ENCODE measurements around the gene AKAP13.

AKAP13 gene

DNA sequence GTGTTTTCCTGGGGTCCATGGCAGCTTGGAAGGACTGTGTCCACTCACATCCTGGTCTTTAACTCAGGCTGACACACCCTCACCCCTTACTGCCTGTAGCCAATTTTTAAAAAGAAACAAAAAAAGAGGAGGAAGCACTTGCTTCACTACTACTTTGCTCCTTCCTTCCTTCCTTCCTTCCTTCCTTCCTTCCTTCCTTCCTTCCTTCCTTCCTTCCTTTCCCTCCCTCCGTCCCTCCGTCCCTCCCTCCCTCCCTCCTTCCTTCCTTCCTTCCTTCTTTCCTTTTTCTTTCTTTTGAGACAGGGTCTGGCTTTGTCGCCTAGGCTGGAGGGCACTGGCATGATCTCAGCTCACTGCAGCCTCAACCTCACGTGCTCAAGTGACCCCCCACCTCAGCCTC, 25.5 kb upstream of the AKAP13 start:
- no peak overlapping the region for H3K4me3 ChIP-seq (ENCODE audit: low read length)
- no peaks in the 10 kb centered on the region for H3K36me3 ChIP-seq (ENCODE audit: insufficient read depth, low read length)
- H3K27me3 ChIP-seq (ENCODE audit: insufficient read depth, low read length) = no peaks in the 10 kb centered on the region
- H3K4me1 ChIP-seq (ENCODE audit: insufficient read depth, low read length) = no peaks in the 10 kb centered on the region
- H2AFZ ChIP-seq (ENCODE audit: low read depth, low read length) = no peak overlapping the region
- no peaks in the 10 kb centered on the region for H3K9me3 ChIP-seq (ENCODE audit: low read length)

DNA sequence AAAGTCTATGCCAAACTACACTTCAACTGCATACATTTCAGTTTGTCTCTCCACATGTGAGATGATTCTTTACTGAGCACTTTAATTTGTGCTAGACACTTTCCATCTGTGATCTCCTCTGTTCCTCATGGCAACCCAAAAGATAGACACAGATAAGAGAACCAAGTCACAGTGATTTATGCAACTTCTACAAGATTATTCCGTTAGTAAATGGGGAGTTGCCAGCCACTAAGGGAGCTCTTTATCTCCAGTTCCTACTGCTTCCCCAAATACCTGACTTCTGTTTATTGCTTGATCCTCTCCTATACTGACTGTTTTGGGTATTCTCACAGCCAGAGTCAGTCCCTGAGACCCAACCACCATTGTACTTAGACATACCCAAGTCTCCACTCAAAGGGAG, 24.1 kb upstream of the AKAP13 start:
- no peak overlapping the region for H2AFZ ChIP-seq (ENCODE audit: low read depth, low read length)
- H3K4me1 ChIP-seq (ENCODE audit: insufficient read depth, low read length) = no peaks in the 10 kb centered on the region
- H3K36me3 ChIP-seq (ENCODE audit: insufficient read depth, low read length) = no peaks in the 10 kb centered on the region
- H3K9me3 ChIP-seq (ENCODE audit: low read length) = no peaks in the 10 kb centered on the region
- no peak overlapping the region for H3K4me3 ChIP-seq (ENCODE audit: low read length)
- no peaks in the 10 kb centered on the region for H3K27me3 ChIP-seq (ENCODE audit: insufficient read depth, low read length)

DNA sequence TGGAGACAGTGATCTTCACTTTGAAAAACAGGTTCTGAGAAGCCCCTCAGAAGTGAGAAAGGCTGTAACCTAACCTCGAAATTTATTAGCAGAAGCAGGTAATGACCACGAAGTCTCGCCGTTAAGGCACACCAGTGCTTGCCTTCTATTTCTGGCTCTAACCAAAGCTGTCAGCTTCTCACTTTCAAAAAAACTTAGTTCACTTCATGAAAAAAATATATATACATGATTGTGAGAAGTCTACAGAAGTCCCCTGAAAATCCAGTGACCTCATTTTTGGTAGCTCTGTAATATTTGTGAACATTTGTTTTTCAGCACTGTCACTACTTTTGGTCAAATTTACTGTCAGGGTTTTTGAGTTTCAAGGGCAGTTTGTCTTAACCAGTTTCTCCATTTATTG, 19.1 kb upstream of the AKAP13 start:
- Histone ChIP-seq H3K36me3 (ENCODE audit: insufficient read depth, low read length) (no peaks in the 10 kb centered on the region), H2AFZ (ENCODE audit: low read depth, low read length) (no peak overlapping the region), H3K9me3 (ENCODE audit: low read length) (no peaks in the 10 kb centered on the region), H3K27me3 (ENCODE audit: insufficient read depth, low read length) (no peaks in the 10 kb centered on the region), H3K4me3 (ENCODE audit: low read length) (no peak overlapping the region), H3K4me1 (ENCODE audit: insufficient read depth, low read length) (no peaks in the 10 kb centered on the region)

DNA sequence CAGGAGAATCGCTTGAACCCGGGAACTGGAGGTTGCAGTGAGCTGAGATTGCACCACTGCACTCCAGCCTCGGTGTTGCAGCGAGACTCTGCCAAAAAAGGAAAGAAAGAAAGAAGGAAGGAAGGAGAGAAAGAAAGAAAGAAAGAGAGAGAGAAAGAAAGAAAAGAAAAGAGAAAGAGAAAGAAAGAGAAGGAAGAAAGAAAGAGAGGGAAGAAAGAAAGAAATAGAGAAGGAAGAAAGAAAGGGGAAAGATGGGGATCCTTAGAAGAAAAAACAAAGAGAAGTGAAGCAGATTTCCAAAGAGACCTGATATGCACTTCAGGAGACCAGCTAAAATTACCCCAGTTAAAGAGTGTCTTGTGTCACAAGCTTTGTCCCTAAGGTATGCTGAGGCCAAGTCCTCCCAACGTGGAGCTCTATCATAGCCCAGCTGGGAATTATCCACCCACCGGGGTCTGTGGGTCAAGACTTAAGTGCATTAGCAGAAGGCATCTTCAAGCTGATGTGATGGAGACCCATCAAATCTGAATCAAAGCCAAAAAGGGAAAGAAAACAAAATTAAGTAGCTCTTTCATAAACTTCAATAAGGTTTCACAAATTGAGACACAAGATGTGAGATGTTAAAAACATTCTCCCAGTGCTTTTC, 17.8 kb upstream of the AKAP13 start:
- Histone ChIP-seq H3K27me3 (ENCODE audit: insufficient read depth, low read length) (no peaks in the 10 kb centered on the region), H3K36me3 (ENCODE audit: insufficient read depth, low read length) (no peaks in the 10 kb centered on the region), H3K9me3 (ENCODE audit: low read length) (no peaks in the 10 kb centered on the region), H2AFZ (ENCODE audit: low read depth, low read length) (no peak overlapping the region), H3K4me1 (ENCODE audit: insufficient read depth, low read length) (no peaks in the 10 kb centered on the region), H3K4me3 (ENCODE audit: low read length) (no peak overlapping the region)

DNA sequence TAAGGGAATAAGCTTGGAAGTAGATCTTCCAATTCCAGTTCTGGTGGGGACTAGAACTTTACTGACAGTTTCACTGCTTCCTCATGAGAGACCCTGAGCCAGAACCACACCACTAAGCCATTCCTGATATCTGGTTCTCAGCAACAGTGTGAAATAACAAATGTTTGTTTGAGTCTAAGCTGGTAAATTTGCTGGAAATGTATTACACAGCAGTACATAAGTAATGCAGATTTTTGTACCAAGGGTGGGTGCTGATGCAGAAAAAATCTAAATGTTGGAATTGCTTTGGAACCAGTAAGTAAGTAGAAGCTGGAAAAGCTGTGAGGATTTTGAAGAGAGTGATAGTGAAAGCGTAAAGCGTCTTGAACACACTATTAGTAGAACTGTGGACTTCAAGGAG, 14.4 kb upstream of the AKAP13 start:
- H3K36me3 ChIP-seq (ENCODE audit: insufficient read depth, low read length) = no peaks in the 10 kb centered on the region
- no peak overlapping the region for H3K4me3 ChIP-seq (ENCODE audit: low read length)
- no peaks in the 10 kb centered on the region for H3K4me1 ChIP-seq (ENCODE audit: insufficient read depth, low read length)
- no peak overlapping the region for H2AFZ ChIP-seq (ENCODE audit: low read depth, low read length)
- no peaks in the 10 kb centered on the region for H3K27me3 ChIP-seq (ENCODE audit: insufficient read depth, low read length)
- no peaks in the 10 kb centered on the region for H3K9me3 ChIP-seq (ENCODE audit: low read length)

DNA sequence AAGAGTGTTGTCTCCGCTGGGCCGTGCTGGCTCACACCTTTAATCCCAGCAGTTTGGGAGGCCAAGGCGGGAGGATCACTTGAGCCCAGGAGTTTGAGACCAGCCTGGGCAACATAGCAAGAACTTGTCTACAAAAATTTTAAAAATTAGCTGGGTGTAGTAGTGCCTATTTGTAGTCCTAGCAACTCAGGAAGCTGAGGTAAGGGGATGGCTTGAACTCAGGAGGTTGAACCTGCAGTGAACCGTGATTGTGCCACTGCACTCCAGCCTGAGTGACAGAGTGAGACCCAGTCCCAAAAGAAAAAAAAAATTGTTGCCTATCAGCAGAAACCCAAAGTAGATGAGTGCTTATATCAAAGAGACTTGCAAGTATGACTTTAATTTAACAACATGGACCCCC, 12.7 kb upstream of the AKAP13 start:
- no peak overlapping the region for H3K4me3 ChIP-seq (ENCODE audit: low read length)
- H3K36me3 ChIP-seq (ENCODE audit: insufficient read depth, low read length) = no peaks in the 10 kb centered on the region
- H2AFZ ChIP-seq (ENCODE audit: low read depth, low read length) = no peak overlapping the region
- no peaks in the 10 kb centered on the region for H3K27me3 ChIP-seq (ENCODE audit: insufficient read depth, low read length)
- no peaks in the 10 kb centered on the region for H3K9me3 ChIP-seq (ENCODE audit: low read length)
- no peaks in the 10 kb centered on the region for H3K4me1 ChIP-seq (ENCODE audit: insufficient read depth, low read length)

DNA sequence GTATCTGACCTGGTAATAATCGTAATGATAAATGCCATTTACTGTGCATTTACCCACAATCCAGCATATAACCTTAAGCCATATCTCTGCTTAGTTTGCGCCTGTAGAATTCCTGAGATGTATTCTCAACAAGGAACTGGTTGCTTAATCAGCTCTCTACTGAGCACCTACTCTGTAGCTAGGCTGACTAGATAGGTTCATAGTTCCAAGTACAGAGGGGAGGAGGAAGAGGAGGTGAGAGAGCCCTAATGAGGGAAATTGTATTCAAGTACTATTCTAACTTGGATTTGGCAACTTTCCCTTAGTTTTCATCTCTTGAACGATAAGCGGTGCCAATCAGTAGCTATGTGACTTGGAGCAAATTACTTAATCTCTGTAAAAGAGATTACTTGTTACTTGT, 5.6 kb upstream of the AKAP13 start:
- Histone ChIP-seq H3K36me3 (ENCODE audit: insufficient read depth, low read length) (no peaks in the 10 kb centered on the region), H3K27me3 (ENCODE audit: insufficient read depth, low read length) (no peaks in the 10 kb centered on the region), H3K4me3 (ENCODE audit: low read length) (no peak overlapping the region), H3K4me1 (ENCODE audit: insufficient read depth, low read length) (no peaks in the 10 kb centered on the region), H3K9me3 (ENCODE audit: low read length) (no peaks in the 10 kb centered on the region), H2AFZ (ENCODE audit: low read depth, low read length) (no peak overlapping the region)

DNA sequence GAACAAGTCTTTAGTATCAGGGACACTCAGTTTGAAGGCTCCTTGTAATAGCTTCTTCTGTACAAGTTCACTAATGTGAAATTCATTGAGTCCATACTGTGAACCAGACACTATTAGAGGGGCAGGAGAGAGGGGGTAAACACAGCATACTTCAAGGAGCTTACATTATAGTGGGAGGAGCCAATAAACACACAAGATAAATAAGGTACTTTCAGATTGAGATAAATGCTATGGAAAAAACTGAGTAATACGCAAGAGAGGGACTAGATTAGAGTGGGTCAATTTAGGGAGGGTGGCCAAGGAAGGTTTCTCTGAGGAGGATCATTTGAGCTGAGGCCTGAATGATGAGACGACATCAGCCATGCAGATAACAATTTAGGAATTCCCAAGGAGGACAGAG, 3.1 kb upstream of the AKAP13 start:
- Histone ChIP-seq H3K36me3 (ENCODE audit: insufficient read depth, low read length) (no peaks in the 10 kb centered on the region), H2AFZ (ENCODE audit: low read depth, low read length) (no peak overlapping the region), H3K4me3 (ENCODE audit: low read length) (no peak overlapping the region), H3K27me3 (ENCODE audit: insufficient read depth, low read length) (no peaks in the 10 kb centered on the region), H3K4me1 (ENCODE audit: insufficient read depth, low read length) (peaks cover 8% of the 10 kb centered on the region), H3K9me3 (ENCODE audit: low read length) (no peaks in the 10 kb centered on the region)

DNA sequence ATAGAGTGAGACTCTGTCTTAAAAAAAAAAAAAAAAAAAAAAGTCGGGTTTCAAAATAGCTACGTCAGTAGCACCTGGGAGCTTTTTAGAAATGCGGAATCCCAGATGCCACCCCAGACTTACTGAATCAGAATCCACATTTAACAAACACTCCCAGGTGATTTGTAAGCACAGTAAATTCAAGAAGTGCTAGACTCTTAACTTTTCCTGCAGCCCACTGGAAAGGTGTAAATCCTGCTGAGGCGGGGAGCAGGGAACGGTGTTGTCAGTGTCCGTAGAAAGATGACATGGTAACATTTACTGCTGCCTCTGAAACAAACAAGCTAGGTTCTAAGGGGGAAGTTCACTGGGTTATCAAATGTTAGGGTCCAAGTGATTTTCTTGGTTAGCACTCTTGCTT, 2.4 kb upstream of the AKAP13 start:
- no peaks in the 10 kb centered on the region for H3K27me3 ChIP-seq (ENCODE audit: insufficient read depth, low read length)
- no peak overlapping the region for H2AFZ ChIP-seq (ENCODE audit: low read depth, low read length)
- H3K9me3 ChIP-seq (ENCODE audit: low read length) = no peaks in the 10 kb centered on the region
- peaks cover 12% of the 10 kb centered on the region for H3K4me1 ChIP-seq (ENCODE audit: insufficient read depth, low read length)
- no peaks in the 10 kb centered on the region for H3K36me3 ChIP-seq (ENCODE audit: insufficient read depth, low read length)
- no peak overlapping the region for H3K4me3 ChIP-seq (ENCODE audit: low read length)

DNA sequence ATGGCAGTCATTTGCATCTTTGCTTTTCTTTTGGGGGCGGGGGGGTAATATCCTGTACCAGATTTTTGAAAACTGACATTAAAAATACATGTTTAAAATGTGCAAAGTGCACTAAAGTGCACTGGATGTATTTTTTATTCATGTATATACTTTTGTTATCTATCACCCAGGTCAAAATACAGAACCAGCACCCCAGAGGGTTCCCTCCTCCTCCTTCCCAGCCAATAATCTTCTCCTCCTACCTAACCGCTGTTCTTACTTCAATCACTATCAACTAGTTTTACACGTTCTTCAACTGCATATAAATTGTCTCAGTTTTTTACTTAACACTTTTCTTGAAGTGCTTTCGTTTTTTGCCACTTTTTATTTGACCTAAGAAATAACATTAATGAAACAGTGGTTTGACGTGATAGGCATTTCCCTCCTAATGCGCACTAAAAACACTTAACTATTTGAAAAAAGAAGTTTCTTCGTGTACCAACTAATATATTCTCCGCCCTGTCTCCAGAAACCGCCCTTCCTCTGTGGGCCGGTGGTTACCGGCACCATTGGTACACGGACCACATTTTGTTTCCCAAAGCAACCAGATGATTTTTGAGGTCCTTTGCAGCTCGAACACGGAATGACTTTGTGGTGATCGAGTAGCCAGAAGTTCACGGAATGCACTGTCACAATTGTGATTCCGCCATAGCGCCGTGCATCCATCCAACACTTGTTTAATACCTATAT, 836 bp upstream of the AKAP13 start:
- peak overlapping the region; percentile 62 for H3K4me3 ChIP-seq (ENCODE audit: low read length)
- no peaks in the 10 kb centered on the region for H3K9me3 ChIP-seq (ENCODE audit: low read length)
- H3K27me3 ChIP-seq (ENCODE audit: insufficient read depth, low read length) = no peaks in the 10 kb centered on the region
- no peaks in the 10 kb centered on the region for H3K36me3 ChIP-seq (ENCODE audit: insufficient read depth, low read length)
- peaks cover 12% of the 10 kb centered on the region for H3K4me1 ChIP-seq (ENCODE audit: insufficient read depth, low read length)
- peak overlapping the region; percentile 51 for H2AFZ ChIP-seq (ENCODE audit: low read depth, low read length)

DNA sequence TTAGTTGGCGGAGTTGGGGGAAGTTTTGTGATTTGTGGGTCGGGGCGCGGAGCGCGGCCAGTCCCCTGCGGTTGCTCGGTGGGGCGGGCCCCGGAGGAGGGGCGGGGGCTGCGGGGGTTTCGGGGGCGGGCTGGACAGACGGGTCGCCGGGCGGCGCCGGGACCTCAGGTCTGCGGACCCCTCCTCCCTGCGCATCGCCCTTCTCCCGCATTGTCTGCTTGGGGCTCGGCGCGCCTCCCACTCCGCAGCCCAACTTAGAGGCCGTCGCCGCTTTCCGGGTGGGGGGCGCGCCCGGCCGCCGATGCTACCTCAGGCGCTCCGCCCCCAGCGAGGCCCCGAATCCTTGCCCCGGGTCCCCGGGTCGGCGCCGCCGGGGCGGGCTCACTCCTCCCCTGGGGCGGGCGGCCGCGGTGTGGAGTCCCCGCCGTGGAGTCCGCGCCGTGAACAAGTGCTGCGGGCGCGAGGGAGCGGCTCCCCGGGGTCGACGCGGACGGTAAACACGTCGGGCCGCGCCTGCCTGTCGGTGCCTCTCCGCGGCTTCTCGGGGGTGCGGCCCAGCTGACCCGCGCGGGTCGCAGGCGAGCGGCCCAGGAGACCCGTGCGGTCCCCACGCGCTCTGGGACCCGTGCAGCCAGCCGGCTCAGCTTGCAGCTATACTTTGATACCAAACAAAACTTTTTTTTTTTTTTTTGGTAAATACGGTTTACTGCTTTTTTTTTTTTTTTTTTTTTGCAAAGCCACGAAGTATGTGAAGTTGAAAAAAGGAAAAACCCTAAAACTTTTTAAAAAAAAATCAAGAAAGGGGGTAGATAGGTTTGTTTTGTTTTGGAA, 624 bp downstream of the AKAP13 start:
- Histone ChIP-seq H3K9me3 (ENCODE audit: low read length) (no peaks in the 10 kb centered on the region), H3K4me1 (ENCODE audit: insufficient read depth, low read length) (peaks cover 12% of the 10 kb centered on the region), H3K36me3 (ENCODE audit: insufficient read depth, low read length) (no peaks in the 10 kb centered on the region), H3K4me3 (ENCODE audit: low read length) (peak overlapping the region; percentile 85), H3K27me3 (ENCODE audit: insufficient read depth, low read length) (no peaks in the 10 kb centered on the region), H2AFZ (ENCODE audit: low read depth, low read length) (peak overlapping the region; percentile 41)

DNA sequence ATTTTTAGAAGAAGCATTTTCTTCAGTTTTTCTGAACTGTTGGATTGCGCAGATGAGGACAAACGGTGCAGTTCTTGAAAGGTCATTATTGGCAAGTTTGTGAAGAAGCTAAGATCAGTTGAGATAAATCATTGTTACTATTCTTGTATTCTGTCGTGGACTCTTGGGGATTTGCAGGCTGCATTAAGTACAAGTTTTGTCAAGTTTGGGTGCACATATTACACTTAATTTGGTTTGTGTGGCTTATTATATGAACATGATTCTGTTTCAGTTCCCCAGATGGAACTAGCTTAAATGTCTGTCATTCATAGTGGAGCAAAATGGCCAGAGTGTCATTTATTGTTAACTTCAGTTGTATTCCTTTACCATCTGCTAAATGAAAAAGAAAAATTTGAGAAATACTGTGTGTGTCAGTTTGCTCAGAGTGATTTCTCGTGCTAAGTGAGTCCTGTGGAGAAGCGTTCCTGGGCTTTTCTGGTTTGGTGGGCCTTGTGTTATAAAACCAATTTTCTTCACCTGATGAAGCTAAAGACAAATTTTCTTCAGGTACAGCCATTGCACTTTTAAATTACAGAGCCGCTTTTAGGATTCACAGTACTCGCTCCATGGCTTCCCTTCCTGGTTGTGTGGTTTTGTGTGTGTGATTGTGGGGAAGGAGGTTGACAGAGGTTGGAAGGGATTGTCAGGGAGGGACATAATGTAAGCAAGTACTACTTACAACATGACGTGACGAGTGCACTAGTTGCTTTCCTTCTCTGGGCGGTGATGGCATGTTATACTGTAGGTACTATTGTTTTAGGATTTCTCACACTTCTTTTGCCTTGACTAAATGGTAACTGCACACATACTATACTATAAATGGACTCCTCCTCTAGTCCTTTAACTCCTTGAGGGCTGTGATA, 1.7 kb downstream of the AKAP13 start:
- Histone ChIP-seq H3K27me3 (ENCODE audit: insufficient read depth, low read length) (no peaks in the 10 kb centered on the region), H3K4me1 (ENCODE audit: insufficient read depth, low read length) (peaks cover 12% of the 10 kb centered on the region), H3K9me3 (ENCODE audit: low read length) (no peaks in the 10 kb centered on the region), H3K4me3 (ENCODE audit: low read length) (peak overlapping the region; percentile 85), H2AFZ (ENCODE audit: low read depth, low read length) (no peak overlapping the region), H3K36me3 (ENCODE audit: insufficient read depth, low read length) (no peaks in the 10 kb centered on the region)

Data from neuron (in vitro differentiated cells).